Panc1 (cell line): ENCODE data around the gene CISD2. TPM values are rescaled to one million over a fixed set of nuclear protein-coding genes. Genes with fewer than 3 reads are reported as not detected.

Source experiments
- ATAC-seq: fragments of 200-7000 bp; cut with Tn5 transposase; 2 replicates; pipeline ENCODE4 v1.9.1; 2020; ENCODE audit warnings: mild to moderate bottlenecking, moderate library complexity
- BruUV-seq: library from RNA; stranded (reverse); fragments of 400-500 nt; replicated peaks from 2 replicates; lab custom pipeline; 2021; lab: Mats Ljungman, UMichigan
- CTCF ChIA-PET: fragments of 300-600 bp; sonication (Branson Sonifier 250); formaldehyde crosslinking; loops from one replicate; lab custom pipeline; 2022; ENCODE audit warnings: antibody characterized with exemption; lab: Charles Lee
- POLR2A ChIA-PET: fragments of 300-600 bp; sonication (Branson Sonifier 250); formaldehyde crosslinking; loops from one replicate; lab custom pipeline; 2022; ENCODE audit warnings: antibody characterized with exemption; lab: Charles Lee
- DNase-seq: peaks from one replicate; pipeline ENCODE4 v3.0.0-alpha.2; 2010; ENCODE audit warnings: low read depth, low spot score
- H3K27ac ChIP-seq: 2 replicates; pipeline ENCODE4 v1.5.1; 2011; ENCODE audit warnings: mild to moderate bottlenecking, low read length, inconsistent platforms
- H3K27me3 ChIP-seq: fragments of 200-500 bp; sonication (Bioruptor generic); 2 replicates; pipeline ENCODE4 v1.6.0; 2014; ENCODE audit warnings: low read length, inconsistent platforms; ENCODE audit not compliant: control insufficient read depth, insufficient read depth
- H3K36me3 ChIP-seq: fragments of 200-500 bp; sonication (Bioruptor generic); 2 replicates; pipeline ENCODE4 v1.5.1; 2014; ENCODE audit warnings: inconsistent platforms, mild to moderate bottlenecking, low read length, moderate library complexity; ENCODE audit not compliant: control insufficient read depth, insufficient read depth
- H3K4me1 ChIP-seq: 2 replicates; pipeline ENCODE4 v1.5.1; 2011; ENCODE audit warnings: inconsistent platforms, mild to moderate bottlenecking, low read length, moderate library complexity; ENCODE audit not compliant: control insufficient read depth, insufficient read depth
- H3K4me3 ChIP-seq, 2 experiments: 2 replicates each; pipeline ENCODE4 v1.5.1; 2011 to 2012; ENCODE audit warnings: low read depth in 2 of 2, low read length in 2 of 2, mild to moderate bottlenecking in 2 of 2, inconsistent platforms in 1 of 2, moderate library complexity in 1 of 2
- H3K9me3 ChIP-seq: fragments of 200-500 bp; sonication (Bioruptor generic); 2 replicates; pipeline ENCODE4 v1.5.1; 2014; ENCODE audit warnings: low read depth, mild to moderate bottlenecking, inconsistent platforms, low read length, moderate library complexity; ENCODE audit not compliant: control insufficient read depth, insufficient read depth
- POLR2AphosphoS5 ChIP-seq: IDR thresholded peaks from 2 replicates; pipeline ENCODE4 v1.6.1; 2012; ENCODE audit warnings: mild to moderate bottlenecking, low read depth, low read length, moderate library complexity
- SIN3A ChIP-seq: IDR thresholded peaks from 2 replicates; pipeline ENCODE4 v1.6.1; 2012; ENCODE audit warnings: low read depth, mild to moderate bottlenecking, low read length, moderate library complexity, borderline replicate concordance; ENCODE audit not compliant: insufficient read depth
- TCF7L2 ChIP-seq: IDR thresholded peaks from 2 replicates; pipeline ENCODE4 v1.6.1; 2011; ENCODE audit warnings: mild to moderate bottlenecking, low read depth, low read length, inconsistent platforms
- in situ Hi-C: cut with HindIII; loops from 2 replicates; pipeline ENCODE4 v1.10.0; 2016; ENCODE audit warnings: low sequenced_read_pairs, low pct_unique_long_range_greater_than_20kb
- intact Hi-C: fragments of 100-400 bp; cut with micrococcal nuclease; formaldehyde crosslinking; loops from one replicate; pipeline ENCODE4 v1.10.0; 2022; ENCODE audit not compliant: unreplicated experiment
- total RNA-seq: library from RNA; stranded (reverse); gene quantifications from one replicate; pipeline ENCODE4 v1.2.1, GENCODE V29; 2021; ENCODE audit not compliant: unreplicated experiment
- TF ChIP-seq, protein P1 (sequence below): fragments of 450-650 bp; IDR thresholded peaks from 2 replicates; pipeline ENCODE4 v1.5.1; 2017; ENCODE audit warnings: mild to moderate bottlenecking
- TF ChIP-seq, protein P2 (sequence below), 2 experiments: IDR thresholded peaks; 2 replicates each; pipeline ENCODE4 v1.6.1; 2011 to 2012; ENCODE audit warnings: low read depth in 2 of 2, control low read depth in 1 of 2, low read length in 1 of 2, mild to moderate bottlenecking in 1 of 2, moderate library complexity in 1 of 2; ENCODE audit not compliant: insufficient read depth in 1 of 2

The CISD2 gene
- total RNA-seq, 1 experiment from 2014 or later: 39.0 TPM

DNA sequence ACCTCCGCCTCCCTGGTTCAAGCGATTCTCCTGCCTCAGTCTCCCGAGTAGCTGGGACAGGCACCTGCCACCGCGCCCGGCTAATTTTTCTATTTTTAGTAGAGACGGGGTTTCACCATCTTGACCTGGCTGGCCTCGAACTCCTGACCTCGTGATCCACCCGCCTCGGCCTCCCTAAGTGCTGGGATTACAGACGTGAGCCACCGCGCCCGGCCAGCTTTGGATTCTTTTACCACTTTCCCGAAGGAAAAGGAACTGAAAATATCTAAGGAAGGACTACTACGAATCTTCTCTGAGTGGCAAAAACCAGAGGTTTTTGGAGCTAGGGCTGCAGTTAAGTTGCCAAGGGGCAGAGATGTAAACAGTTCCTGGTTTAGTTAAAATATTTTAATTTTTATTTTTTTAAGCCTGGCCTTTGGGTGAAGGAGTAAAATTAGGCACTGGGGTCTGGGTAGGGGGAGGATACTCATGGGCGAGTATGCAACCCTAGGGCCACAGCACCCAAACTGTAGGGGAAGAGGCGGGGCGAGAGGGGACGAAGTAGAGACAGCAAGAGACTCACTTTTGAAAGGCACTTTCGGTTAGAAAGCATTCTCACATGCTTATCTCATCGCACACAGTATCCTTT lies 525 bp upstream of the CISD2 start:
- peak overlapping the region; percentile 80 to 82 for H3K4me3 ChIP-seq
- H3K27me3 ChIP-seq: no peaks in the 10 kb centered on the region
- peaks cover 12% of the 10 kb centered on the region for H3K4me1 ChIP-seq
- ChIA-PET POLR2A (interaction anchor here (0.6 to 2.4 kb wide), 2 partner anchors 41 to 977 kb away, joined by 7 to 23 read pairs; partner anchors contain the start of gene UBE2D3), CTCF (no interaction called here)
- intact Hi-C loops: loop anchor here (5.0 kb wide), 1 partner anchor 36 kb away; no protein-coding TSS in a partner anchor
- TF ChIP-seq, protein P1, sequence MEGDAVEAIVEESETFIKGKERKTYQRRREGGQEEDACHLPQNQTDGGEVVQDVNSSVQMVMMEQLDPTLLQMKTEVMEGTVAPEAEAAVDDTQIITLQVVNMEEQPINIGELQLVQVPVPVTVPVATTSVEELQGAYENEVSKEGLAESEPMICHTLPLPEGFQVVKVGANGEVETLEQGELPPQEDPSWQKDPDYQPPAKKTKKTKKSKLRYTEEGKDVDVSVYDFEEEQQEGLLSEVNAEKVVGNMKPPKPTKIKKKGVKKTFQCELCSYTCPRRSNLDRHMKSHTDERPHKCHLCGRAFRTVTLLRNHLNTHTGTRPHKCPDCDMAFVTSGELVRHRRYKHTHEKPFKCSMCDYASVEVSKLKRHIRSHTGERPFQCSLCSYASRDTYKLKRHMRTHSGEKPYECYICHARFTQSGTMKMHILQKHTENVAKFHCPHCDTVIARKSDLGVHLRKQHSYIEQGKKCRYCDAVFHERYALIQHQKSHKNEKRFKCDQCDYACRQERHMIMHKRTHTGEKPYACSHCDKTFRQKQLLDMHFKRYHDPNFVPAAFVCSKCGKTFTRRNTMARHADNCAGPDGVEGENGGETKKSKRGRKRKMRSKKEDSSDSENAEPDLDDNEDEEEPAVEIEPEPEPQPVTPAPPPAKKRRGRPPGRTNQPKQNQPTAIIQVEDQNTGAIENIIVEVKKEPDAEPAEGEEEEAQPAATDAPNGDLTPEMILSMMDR: no peak
- TF ChIP-seq, protein P2, sequence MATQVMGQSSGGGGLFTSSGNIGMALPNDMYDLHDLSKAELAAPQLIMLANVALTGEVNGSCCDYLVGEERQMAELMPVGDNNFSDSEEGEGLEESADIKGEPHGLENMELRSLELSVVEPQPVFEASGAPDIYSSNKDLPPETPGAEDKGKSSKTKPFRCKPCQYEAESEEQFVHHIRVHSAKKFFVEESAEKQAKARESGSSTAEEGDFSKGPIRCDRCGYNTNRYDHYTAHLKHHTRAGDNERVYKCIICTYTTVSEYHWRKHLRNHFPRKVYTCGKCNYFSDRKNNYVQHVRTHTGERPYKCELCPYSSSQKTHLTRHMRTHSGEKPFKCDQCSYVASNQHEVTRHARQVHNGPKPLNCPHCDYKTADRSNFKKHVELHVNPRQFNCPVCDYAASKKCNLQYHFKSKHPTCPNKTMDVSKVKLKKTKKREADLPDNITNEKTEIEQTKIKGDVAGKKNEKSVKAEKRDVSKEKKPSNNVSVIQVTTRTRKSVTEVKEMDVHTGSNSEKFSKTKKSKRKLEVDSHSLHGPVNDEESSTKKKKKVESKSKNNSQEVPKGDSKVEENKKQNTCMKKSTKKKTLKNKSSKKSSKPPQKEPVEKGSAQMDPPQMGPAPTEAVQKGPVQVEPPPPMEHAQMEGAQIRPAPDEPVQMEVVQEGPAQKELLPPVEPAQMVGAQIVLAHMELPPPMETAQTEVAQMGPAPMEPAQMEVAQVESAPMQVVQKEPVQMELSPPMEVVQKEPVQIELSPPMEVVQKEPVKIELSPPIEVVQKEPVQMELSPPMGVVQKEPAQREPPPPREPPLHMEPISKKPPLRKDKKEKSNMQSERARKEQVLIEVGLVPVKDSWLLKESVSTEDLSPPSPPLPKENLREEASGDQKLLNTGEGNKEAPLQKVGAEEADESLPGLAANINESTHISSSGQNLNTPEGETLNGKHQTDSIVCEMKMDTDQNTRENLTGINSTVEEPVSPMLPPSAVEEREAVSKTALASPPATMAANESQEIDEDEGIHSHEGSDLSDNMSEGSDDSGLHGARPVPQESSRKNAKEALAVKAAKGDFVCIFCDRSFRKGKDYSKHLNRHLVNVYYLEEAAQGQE (IDR thresholded peaks at IDR 0.05; ENCODE audit: insufficient read depth in 1 of 2, low read depth in 2 of 2, low read length in 1 of 2): no peak
- no peak for TF ChIP-seq POLR2AphosphoS5
- no peak for TF ChIP-seq SIN3A
- no peak for TF ChIP-seq TCF7L2
- TSS peak; percentile 77 for BruUV-seq
- in situ Hi-C loops: no loop called here
- ATAC-seq (peak; percentile 71), DNase-seq (no peak)
- peaks cover 4% of the 10 kb centered on the region; the same call in 1 of the 2 replicates for H3K36me3 ChIP-seq
- H3K9me3 ChIP-seq: no peaks in the 10 kb centered on the region
- H3K27ac ChIP-seq: peak overlapping the region; percentile 95

DNA sequence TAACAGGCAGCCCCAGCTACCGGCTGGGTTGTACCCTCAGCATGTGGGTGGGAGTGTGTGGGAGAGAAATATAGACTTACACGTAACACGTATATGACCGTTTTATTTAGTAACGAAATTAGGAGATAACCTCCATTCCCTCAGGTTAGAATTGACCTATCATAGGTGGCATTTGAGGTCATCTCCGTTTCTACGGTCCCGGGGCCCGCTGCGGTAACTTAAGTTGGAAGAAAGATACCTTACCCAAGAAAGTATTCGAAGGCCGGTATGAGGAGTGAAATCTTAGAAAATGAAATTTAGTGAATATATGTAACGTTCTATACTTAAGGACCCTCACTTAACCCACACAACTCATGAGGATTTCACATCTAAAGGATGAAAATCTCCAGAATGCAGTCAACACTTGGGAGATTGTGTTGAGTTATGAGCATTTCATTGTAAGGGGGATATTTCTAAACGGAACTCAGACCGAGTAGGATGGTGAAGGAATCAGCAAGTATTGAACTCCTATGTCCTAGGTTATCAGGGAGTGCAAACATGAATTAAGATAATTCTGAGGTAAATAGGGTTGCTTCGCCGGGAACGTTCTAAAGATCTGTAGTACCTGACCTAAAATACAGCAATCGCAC lies 891 bp downstream of the CISD2 start:
- Histone ChIP-seq H3K27ac (peak overlapping the region; percentile 94), H3K4me3 (peak overlapping the region; percentile 80 to 94), H3K36me3 (peaks cover 4% of the 10 kb centered on the region; the same call in 1 of the 2 replicates), H3K27me3 (no peaks in the 10 kb centered on the region), H3K9me3 (no peaks in the 10 kb centered on the region), H3K4me1 (peaks cover 12% of the 10 kb centered on the region)
- BruUV-seq: TSS peak; percentile 62
- CTCF ChIA-PET: interaction anchor here (0.7 kb wide), 1 partner anchor 142 kb away, joined by 3 read pairs; no protein-coding TSS in a partner anchor
- POLR2A ChIA-PET: interaction anchor here (0.8 to 2.4 kb wide), 2 partner anchors 42 to 49 kb away, joined by 3 to 23 read pairs; partner anchors contain the start of gene UBE2D3
- intact Hi-C loops (loop anchor here (5.0 kb wide), 1 partner anchor 37 kb away; no protein-coding TSS in a partner anchor), in situ Hi-C loops (no loop called here)
- TF ChIP-seq, protein P1: no peak
- TF ChIP-seq, protein P2 (IDR thresholded peaks at IDR 0.05; ENCODE audit: insufficient read depth in 1 of 2, low read depth in 2 of 2, low read length in 1 of 2): no peak
- TF ChIP-seq POLR2AphosphoS5: no peak
- ATAC-seq (no peak), DNase-seq (no peak)
